Activated naive CD4-positive, alpha-beta T cell treated with anti-CD3 and anti-CD28 coated beads, Interleukin-2, amount 50 U/mL, for 72 hours (primary cell): ENCODE measurements around the gene ANKLE1. TPM values are rescaled to one million over a fixed set of nuclear protein-coding genes. Genes with fewer than 3 reads are reported as not detected.
"Not testable (repeated sequence)": the region's sequence is repeated elsewhere in the genome, so short reads cannot be mapped to it uniquely, and the experiment has no call there.

Experiments
- ATAC-seq, 2 donors: fragments of 150-1000 bp; cut with Tn5 transposase; 2 replicates each; pipeline ENCODE4 v1.10.0; 2021; ENCODE audit warnings: mild to moderate bottlenecking in 2 of 2, moderate library complexity in 2 of 2
- DNase-seq, 2 donors: peaks; one replicate each; pipeline ENCODE4 v3.0.0; 2021 to 2022; ENCODE audit warnings: low spot score in 2 of 2
- H3K27ac Mint-ChIP-seq, 2 donors: one replicate each; pipeline ENCODE4 v1.8.0; 2022; ENCODE audit warnings: mild to moderate bottlenecking in 2 of 2, mixed read lengths in 2 of 2
- H3K36me3 Mint-ChIP-seq, 2 donors: one replicate each; pipeline ENCODE4 v1.8.0; 2022; ENCODE audit warnings: mixed read lengths in 2 of 2
- H3K9me3 Mint-ChIP-seq, 2 donors: one replicate each; pipeline ENCODE4 v1.8.0; 2022; ENCODE audit warnings: mixed read lengths in 2 of 2
- total RNA-seq, 2 donors: library from RNA; stranded (reverse); gene quantifications; one replicate each; pipeline ENCODE4 v1.2.3, GENCODE V29; 2022

The ANKLE1 gene
- total RNA-seq, 2 donors from 2014 or later = 8.4 to 13.7 TPM

DNA sequence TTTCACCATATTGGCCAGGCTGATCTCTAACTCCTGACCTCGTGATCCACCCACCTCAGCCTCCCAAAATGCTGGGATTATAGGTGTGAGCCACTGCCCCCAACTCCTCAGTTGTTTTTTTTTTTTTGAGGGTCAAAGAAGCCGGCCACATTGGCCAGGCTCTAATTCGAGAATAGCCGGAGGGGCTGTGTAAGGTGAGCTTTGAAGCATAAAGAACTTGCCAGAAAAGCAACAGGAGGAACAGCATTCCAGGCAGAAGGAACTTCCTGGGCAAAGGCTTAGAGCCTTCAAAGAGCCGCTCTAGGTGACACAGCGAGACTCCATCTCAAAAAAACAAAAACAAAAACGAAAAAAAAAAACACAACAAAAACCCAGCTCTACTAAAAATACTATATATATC is 15.7 kb upstream of the ANKLE1 start:
- no peaks in the 10 kb centered on the region for H3K9me3 Mint-ChIP-seq
- peaks cover 5 to 8% of the 10 kb centered on the region in 2 donors for H3K36me3 Mint-ChIP-seq
- DNase-seq (no peak), ATAC-seq (no peak)
- no peak overlapping the region for H3K27ac Mint-ChIP-seq

DNA sequence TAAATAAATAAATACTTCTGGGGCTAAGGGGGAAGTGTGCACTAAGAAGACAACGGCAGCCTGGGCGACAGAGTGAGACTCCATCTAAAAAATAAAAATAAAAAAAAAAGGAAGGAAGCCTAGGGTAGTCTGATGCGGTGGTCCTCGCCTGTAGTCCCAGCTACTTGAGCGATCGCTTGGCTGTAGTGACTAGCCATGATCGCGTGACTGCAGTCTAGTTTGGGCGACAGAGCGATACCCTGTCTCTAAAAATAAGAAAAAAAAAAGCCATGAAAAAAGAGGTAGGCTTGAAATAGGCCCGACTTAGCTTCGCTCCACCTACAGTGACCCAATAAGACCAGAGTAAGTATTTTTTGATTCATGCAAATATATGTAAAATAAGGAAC is 15.1 kb upstream of the ANKLE1 start:
- Mint-ChIP-seq H3K9me3 (no peaks in the 10 kb centered on the region), H3K36me3 (peaks cover 5 to 8% of the 10 kb centered on the region in 2 donors), H3K27ac (peak overlapping the region; percentile 63 to 90)
- ATAC-seq (no peak), DNase-seq (no peak)

DNA sequence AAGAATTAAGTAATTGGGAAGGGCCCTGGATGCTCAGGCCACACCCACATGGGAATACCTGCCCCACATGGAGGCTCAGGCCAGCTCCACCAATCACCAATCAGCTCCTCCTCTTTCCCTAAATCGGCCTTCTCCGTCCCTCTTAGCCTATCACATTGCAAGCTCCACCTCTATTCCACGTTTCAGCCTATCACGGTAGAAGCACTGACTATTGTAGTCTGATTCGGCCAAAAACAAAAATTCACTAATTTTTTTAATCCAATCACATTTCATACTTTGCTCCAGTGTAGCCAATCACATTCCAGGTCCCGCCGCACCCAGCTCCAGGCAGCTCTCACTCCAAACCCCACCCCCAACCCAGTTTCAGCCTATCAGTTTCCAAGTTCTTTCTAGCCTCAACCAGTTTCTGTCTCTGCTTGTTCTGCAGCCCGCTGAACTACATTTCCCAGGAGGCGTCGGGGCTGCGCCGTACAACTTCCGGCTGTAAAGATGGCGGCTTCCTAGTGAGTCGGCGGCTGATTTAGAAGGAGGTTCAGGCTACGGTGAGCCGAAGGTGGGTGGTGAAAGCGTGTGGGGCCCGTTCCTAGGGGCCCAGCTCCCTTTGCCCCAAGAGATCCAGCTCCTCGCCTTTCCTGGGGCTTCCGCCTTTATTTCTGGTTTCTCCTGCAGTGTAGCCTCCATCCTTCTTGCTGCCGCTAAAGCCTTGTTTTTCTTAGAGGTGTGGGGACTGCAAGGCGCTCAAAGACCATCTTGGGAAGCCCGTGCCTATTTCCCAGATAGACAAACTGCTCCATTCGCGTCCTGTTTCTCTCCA is 14.5 kb upstream of the ANKLE1 start, which contains the start of gene BABAM1:
Gene BABAM1 (plus strand): TSS at position 469 of the 814 bp plus-strand sequence. CDS start 1,364 bp downstream, outside the sequence.
- Mint-ChIP-seq H3K9me3 (no peaks in the 10 kb centered on the region), H3K36me3 (peaks cover 5 to 8% of the 10 kb centered on the region in 2 donors), H3K27ac (peak within 1 kb of the TSS; percentile 63 to 90)
- peak; percentile 94 to 95 for ATAC-seq
- DNase-seq = peak; percentile 92 to 96

GRCh38 chr19:17268754-17269153 is 12.9 kb upstream of the ANKLE1 start:
- Mint-ChIP-seq H3K9me3 (no peaks in the 10 kb centered on the region), H3K27ac (peak overlapping the region; percentile 36 to 90), H3K36me3 (peaks cover 5 to 8% of the 10 kb centered on the region in 2 donors)
- DNase-seq (no peak), ATAC-seq (no peak)

DNA sequence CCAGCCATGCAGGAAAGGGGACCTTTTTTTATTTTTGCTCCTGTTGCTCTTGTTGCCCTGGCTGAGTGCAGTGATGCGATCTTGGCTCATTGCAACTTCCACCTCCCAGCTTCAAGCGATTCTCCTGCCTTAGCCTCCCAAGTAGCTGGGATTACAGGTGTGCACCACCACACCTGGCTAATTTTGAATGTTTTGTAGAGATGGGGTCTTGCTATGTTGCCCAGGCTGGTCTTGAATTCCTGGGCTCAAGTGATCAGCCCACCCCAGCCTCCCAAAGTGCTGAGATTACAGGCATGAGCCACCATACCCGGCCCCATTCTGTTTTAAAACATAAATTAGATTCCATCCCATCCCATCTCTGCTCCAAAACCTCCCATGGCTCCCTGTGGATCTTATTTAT is 6.8 kb upstream of the ANKLE1 start:
- H3K27ac Mint-ChIP-seq = peak overlapping the region in 1 of 2 donors; percentile 79
- DNase-seq, H3K36me3 Mint-ChIP-seq, H3K9me3 Mint-ChIP-seq, ATAC-seq: not testable (repeated sequence)

DNA sequence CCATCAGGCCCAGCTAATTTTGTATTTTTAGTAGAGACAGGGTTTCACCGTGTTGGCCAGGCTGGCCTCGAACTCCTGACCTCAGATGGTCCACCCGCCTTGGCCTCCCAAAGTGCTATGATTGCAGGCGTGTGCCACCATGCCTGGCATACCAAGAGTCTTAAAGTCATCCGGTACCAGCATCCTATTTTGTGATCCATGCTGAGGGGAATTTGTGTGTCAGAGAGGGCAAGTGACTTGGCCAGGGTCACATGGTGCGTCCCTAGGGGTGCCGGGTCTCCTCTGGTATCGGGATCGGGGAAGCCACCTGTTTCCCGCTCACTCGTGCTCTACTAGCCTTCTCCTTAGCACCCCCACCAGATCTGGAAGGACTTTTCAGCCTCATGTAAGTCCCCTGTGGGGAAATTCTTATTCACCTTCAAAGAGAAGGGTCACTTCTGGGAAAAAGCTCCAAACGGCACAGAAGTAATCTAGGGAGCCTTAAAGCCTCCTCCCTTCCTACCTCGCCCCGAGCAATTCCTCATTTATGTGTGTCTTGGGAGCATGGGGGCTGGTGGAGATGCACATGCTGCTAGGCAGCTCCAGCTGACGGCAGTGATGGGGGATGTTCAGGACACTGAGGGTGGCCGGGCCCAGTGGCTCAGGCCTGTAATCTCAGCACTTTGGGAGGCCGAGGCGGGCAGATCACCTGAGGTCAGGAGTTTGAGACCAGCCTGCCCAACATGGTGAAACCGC is 6.1 kb upstream of the ANKLE1 start:
- H3K27ac Mint-ChIP-seq = peak overlapping the region; percentile 15 to 60
- no peaks in the 10 kb centered on the region for H3K9me3 Mint-ChIP-seq
- H3K36me3 Mint-ChIP-seq = no peaks in the 10 kb centered on the region
- ATAC-seq (no peak), DNase-seq (no peak)

DNA sequence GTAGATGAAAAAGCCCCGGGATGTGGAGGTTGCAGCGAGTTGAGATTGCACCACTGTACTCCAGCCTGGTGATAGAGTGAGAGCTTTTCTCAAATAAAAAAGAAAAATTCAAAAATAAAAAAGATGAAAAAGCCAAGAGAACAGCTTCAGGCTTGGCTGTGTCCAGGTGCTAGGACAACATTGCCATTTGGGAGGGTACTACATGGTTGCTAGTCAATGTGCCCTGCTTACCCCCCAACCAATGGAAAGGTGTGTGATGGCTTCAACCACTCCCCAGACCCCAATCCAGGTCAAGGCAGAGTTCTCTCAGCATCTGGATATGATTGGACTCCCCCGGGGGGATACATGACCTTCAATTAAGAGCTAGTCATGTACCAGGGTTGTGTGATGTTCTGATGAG is 2.3 kb upstream of the ANKLE1 start:
- H3K27ac Mint-ChIP-seq = no peak overlapping the region
- no peaks in the 10 kb centered on the region for H3K36me3 Mint-ChIP-seq
- DNase-seq (no peak), ATAC-seq (no peak)
- no peaks in the 10 kb centered on the region for H3K9me3 Mint-ChIP-seq

DNA sequence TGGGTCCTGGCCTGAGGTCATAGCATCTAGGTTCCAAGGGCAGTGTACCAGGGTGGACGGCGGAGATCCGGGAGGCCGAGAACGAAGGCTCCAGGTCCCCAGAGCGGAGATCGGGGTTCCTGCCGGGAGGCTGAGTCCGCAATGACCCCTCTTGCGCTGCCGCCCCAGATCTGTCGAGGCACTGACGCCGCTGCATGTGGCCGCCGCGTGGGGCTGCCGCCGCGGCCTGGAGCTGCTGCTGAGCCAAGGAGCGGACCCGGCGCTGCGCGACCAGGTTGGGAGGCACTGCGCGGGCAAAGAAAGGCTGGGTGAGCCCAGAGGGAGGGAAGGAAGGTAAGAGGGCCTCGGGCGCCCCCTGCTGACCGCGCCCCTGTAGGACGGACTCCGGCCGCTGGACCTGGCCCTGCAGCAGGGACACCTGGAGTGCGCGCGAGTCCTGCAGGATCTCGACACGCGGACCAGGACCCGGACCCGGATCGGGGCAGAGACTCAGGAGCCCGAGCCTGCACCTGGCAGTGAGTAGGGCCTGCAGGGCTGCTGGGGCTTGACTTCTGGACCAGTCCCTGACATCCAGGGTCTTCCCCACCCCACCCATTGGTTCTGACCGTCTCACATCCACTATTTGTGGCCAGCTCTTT is 906 bp downstream of the ANKLE1 start:
- Mint-ChIP-seq H3K9me3 (no peaks in the 10 kb centered on the region), H3K36me3 (no peaks in the 10 kb centered on the region), H3K27ac (peak overlapping the region; percentile 55 to 57)
- ATAC-seq = peak; percentile 93
- peak; percentile 84 to 88 for DNase-seq

DNA sequence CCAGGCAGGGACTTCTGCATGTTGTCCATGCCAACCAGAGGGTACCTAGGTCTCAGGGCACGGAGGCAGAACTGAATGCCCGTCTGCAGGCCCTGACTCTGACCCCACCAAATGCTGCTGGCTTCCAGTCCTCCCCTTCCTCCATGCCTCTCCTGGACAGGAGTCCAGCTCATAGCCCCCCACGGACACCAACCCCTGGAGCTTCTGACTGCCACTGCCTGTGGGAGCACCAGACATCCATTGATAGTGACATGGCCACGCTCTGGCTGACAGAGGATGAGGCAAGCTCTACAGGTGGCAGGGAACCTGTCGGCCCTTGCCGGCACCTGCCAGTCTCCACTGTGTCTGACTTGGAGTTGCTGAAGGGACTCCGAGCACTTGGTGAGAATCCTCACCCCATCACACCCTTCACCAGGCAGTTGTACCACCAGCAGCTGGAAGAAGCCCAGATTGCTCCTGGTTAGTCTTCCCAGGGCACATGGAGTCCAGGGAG is 1.8 kb downstream of the ANKLE1 start:
- Mint-ChIP-seq H3K9me3 (no peaks in the 10 kb centered on the region), H3K27ac (no peak overlapping the region), H3K36me3 (no peaks in the 10 kb centered on the region)
- no peak for ATAC-seq
- no peak for DNase-seq

- Mint-ChIP-seq H3K9me3 (no peaks in the 10 kb centered on the region), H3K36me3 (no peaks in the 10 kb centered on the region), H3K27ac (no peak overlapping the region)
- no peak for DNase-seq
- ATAC-seq = no peak
These were observed 3.9 kb downstream of the ANKLE1 start for GRCh38 chr19:17285415-17286135.

DNA sequence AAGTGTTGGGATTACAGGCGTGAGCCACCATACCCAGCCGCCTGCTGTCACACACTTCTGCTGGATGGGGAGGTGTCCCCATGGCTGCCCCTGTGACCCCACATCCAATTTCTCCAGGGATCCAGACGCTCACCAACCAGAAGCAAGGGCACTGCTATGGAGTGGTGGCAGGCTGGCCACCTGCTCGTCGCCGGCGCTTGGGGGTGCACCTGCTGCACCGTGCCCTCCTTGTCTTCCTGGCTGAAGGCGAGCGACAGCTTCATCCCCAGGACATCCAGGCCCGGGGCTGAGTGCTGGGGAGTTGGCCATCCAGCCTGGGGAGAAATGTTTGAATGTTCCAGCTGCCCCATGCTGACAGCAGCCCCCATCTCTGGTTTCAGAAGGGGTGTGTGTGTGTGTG is 4.6 kb downstream of the ANKLE1 start:
- DNase-seq = no peak
- ATAC-seq = no peak
- Mint-ChIP-seq H3K27ac (no peak overlapping the region), H3K36me3 (no peaks in the 10 kb centered on the region), H3K9me3 (no peaks in the 10 kb centered on the region)

GRCh38 chr19:17286752-17287151 is 5.1 kb downstream of the ANKLE1 start:
- Mint-ChIP-seq H3K36me3 (no peaks in the 10 kb centered on the region), H3K27ac (no peak overlapping the region), H3K9me3 (no peaks in the 10 kb centered on the region)
- ATAC-seq (no peak), DNase-seq (no peak)

- no peaks in the 10 kb centered on the region for H3K36me3 Mint-ChIP-seq
- ATAC-seq = peak in 1 of 2 donors; percentile 41
- H3K9me3 Mint-ChIP-seq = no peaks in the 10 kb centered on the region
- no peak overlapping the region for H3K27ac Mint-ChIP-seq
- peak in 1 of 2 donors; percentile 64 for DNase-seq
These were observed 7.8 kb downstream of the ANKLE1 start for GRCh38 chr19:17289489-17289888.

- DNase-seq (peak; percentile 83 to 92), ATAC-seq (peak; percentile 93 to 97)
- Mint-ChIP-seq H3K27ac (peak overlapping the region; percentile 23 to 74), H3K36me3 (no peaks in the 10 kb centered on the region), H3K9me3 (no peaks in the 10 kb centered on the region)
These were observed 10.8 kb downstream of the ANKLE1 start for GRCh38 chr19:17292301-17293074.

- no peak for DNase-seq
- Mint-ChIP-seq H3K36me3 (no peaks in the 10 kb centered on the region), H3K9me3 (no peaks in the 10 kb centered on the region), H3K27ac (no peak overlapping the region)
- ATAC-seq = no peak
These were observed 11.9 kb downstream of the ANKLE1 start for GRCh38 chr19:17293605-17294004.
